Activated CD8-positive, alpha-beta memory T cell treated with anti-CD3 and anti-CD28 coated beads for 48 hours (primary cell): Measurements from ENCODE around the gene MUS81.
"Not testable (repeated sequence)": the region's sequence is repeated elsewhere in the genome, so short reads cannot be mapped to it uniquely, and the experiment has no call there.

ENCODE experiments used
- DNase-seq, 3 experiments: peaks; one replicate each; pipeline ENCODE4 v3.0.0-alpha.2; 2020; ENCODE audit warnings: low read depth in 2 of 3, low spot score in 2 of 3

Gene MUS81, protein sequence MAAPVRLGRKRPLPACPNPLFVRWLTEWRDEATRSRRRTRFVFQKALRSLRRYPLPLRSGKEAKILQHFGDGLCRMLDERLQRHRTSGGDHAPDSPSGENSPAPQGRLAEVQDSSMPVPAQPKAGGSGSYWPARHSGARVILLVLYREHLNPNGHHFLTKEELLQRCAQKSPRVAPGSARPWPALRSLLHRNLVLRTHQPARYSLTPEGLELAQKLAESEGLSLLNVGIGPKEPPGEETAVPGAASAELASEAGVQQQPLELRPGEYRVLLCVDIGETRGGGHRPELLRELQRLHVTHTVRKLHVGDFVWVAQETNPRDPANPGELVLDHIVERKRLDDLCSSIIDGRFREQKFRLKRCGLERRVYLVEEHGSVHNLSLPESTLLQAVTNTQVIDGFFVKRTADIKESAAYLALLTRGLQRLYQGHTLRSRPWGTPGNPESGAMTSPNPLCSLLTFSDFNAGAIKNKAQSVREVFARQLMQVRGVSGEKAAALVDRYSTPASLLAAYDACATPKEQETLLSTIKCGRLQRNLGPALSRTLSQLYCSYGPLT

GRCh38 chr11:65860278-65861164, at the start of gene MUS81:
Gene MUS81, plus strand, starts transcription at chr11:65860433. Its CDS starts 321 bp downstream, at chr11:65860754.
- DNase-seq: peak; percentile 90 to 97 (median 93)

DNA sequence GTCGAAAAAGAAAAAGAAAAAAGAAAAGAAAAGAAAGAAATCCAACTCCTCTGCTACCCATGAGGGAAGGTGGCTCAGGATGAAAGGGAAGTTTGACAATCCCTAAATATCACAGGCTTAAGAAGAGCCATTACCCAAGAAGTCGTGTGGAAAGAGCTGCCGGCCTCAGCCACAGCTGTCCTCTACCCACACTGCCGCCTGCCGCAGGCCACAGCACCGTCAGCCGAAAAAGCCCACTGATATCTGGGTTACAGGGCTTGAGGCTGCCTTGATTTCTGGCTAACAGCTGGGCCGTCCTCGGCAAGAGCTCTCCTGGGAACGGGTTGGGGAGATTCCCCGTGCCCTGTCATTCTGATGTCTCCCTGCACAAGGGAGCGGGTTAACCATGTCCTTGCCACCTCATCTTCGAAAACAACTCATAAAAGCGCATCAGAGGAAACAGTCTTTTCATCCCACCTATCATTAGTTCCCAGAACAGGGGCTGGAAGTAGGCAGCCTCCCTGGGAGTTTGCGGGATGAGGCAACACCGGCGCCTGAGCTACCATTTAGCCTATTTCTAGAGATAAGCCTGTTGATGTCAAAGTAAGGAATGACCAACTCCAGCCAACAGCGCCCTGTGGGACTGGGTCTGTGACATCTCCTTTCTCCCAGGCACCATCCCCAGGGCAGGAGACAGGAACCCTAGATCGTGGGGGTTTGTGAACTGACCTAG, 48.3 kb upstream of the MUS81 start:
- no peak for DNase-seq

GRCh38 chr11:65814131-65814985, 45.9 kb upstream of the MUS81 start:
- DNase-seq: no peak

GRCh38 chr11:65814986-65815565, 45.2 kb upstream of the MUS81 start:
- no peak for DNase-seq

DNA sequence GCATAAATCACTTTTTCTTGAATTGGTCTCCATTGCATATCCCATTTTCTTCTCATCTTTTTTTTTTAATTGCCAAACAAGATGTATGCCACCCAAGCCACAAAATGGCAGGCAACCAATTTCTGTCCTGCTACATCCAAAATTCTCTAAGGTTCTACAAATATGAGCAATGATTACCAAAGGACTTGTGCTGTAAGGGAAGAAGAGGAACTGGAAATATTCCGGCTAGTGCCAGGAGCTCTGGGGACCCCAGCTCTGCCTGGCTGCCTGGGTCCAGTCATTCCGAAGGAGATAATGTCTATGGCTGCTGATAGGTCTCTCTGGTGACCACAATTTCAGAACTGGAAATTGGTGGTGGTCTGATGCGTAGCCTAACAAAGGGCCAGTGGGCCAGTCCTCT, 43.5 kb upstream of the MUS81 start:
- DNase-seq: no peak

DNA sequence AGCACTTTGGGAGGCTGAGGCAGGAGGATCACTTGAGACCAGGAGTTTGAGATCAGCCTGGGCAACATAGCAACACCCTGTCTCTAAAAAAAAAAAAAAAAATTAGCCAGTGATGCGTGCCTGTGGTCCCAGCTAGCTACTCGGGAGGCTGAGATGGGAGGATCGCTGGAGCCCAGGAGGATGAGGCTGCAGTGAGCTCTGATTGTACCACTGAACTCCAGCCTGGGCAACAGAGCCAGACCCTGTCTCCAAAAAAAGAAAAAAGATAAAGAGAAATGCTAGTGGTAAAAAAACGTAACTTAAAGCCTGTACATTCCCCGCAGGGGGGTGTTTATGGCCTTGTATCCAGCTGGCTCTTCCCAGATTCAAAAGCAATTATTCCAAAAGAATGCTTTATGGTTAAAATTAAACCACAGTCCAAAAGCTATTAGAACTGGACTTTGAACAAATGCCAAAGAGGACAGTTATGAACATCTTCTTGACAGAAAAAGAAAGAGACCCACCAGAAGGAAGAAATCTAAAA, 42.9 kb upstream of the MUS81 start:
- DNase-seq: no peak

DNA sequence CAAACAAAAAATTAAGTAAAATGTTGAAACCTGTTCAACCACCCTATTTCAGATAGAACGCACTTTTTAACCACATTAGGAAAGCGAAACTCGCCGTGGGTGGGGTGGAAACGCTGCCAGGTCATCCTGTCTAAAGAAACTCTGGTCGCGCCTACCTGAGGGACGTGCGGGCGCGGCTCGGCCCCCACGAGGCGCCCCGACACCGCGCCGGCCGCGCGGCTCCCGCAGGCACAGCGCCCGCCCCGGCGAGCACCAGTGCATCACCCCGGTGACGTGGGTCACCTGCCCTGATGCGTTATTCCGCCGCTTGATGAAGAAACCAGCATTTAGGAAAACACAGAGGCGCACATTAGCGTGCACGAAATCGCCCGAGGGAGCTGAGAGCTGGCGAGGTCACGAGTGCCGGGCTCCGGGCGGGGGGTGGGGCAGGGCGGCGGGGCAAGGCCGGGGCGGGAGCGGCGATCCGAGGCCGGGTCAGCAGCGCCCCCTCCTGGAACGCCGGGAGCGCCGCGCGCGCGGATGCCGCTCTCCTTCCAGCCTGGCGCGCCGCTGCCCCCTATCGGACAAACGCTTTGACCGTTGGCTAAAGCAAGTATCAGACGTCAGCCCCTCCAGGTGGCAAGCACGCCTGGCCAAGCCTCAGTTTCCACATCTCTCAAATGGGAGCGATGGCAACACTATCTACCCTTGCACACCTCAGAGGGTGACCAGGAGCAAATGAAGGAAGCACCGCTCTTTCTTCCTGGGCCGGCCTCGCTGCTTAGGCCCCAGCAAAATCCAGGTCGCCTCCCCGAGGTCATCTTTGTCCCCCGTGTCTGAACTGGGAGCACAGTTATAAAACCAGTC, 42.2 kb upstream of the MUS81 start:
- DNase-seq: peak; percentile 85 to 98 (median 97)

DNA sequence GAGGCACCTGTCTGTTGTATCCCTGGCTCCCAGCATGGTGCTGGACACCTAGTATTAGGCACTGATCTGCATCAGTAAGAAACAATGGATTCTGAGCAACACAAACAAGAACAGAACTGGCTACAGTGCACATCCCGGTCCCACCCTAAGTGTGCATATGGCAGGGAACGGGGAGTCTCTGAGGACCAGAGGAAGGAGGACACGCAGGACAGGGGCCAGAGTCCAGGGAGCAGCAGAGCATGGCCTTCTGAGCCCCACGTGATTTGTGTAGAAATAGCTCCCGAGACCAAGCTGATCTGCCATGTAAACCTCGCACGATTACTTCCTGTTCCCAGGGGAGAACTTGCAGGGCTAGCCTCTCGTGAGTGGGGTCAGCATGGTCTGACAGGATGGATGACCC, 39.1 kb upstream of the MUS81 start:
- no peak for DNase-seq

DNA sequence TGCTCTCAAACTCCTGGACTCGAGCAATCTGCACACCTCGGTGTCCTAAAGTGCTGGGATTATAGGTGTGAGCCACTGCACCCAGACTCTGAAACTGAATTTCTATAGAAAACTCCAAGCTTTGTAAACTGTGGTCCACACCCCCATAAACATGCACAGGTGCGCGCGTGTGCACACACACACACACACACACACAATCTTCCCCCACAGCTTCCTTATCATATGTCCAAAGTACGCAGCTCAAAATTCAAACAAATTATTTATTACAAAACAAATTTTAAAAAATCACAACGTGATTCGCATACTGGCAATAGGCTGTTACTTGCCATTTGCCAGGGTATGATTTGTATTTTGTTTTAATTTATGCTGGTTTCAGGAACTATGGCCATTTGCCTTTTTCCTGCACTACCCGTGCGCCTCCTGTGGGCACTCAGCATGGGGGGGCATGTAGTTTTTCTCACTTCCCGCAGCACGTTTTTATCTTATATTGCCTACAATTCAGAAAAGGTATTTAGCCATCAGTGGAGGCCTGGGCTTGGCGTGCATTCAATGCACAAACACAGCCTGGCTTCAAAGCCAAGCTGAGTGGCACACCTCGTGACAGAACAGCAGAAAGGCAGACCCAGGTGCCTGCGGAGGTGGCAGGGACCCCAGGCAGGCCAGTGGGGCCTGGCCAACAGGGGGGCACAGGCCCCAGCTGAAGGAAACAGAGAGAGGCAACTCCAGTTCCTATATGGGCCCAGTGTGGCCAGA, 37.3 kb upstream of the MUS81 start:
- no peak for DNase-seq

- no peak for DNase-seq
Observed at GRCh38 chr11:65826984-65827735, 33.1 kb upstream of the MUS81 start.

- DNase-seq: no peak
Observed at GRCh38 chr11:65829459-65829858, 30.8 kb upstream of the MUS81 start.

DNA sequence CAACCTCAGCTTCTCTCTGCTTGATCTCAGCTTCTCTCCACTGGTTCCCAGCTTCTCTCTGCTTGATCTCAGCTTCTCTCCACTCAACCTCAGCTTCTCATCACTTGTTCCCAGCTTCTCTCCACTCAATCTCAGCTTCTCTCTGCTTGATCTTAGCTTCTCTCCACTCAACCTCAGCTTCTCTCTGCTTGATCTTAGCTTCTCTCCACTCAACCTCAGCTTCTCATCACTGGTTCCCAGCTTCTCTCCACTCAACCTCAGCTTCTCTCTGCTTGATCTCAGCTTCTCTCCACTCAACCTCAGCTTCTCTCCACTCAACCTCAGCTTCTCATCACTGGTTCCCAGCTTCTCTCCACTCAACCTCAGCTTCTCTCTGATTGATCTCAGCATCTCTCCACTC, 28.0 kb upstream of the MUS81 start:
- not testable (repeated sequence) for DNase-seq

- DNase-seq: peak; percentile 89 to 91 (median 90)
Observed at GRCh38 chr11:65833297-65834030, 26.8 kb upstream of the MUS81 start, which contains the start of gene SNX32. Gene SNX32, plus strand, starts transcription at chr11:65833963. Its CDS starts 103 bp downstream, at chr11:65834066.

- DNase-seq: no peak
Observed at GRCh38 chr11:65834202-65834601, 26.0 kb upstream of the MUS81 start.

GRCh38 chr11:65842144-65842543, 18.1 kb upstream of the MUS81 start:
- no peak for DNase-seq

DNA sequence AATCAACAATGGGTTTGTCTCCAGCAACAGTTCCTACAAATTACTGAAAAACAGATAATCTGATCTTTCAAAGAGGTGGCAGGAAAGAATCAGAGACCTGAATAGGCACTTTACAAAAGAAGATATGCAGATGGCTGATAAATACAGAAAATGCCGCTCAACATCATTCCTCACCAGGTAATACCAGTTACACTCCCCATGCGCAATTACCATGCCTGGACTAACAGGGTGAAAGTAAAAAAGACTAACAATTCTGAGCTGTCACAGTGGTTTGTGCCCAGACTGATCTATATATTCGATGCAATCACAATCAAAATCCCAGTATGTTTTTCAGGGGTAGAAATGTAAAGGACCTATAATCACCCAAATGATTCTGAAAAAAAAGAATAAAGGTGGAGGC, 16.4 kb upstream of the MUS81 start:
- no peak for DNase-seq
